MM.1S (cell line): ENCODE results near the gene LRRC4C.

Source experiments
- EZH2 ChIP-seq: fragments of 300-600 bp; sonication (generic); optimal IDR thresholded peaks from 2 replicates; pipeline ENCODE3; 2017; ENCODE audit warnings: low read depth, mild to moderate bottlenecking, antibody characterized with exemption, low read length, mixed read lengths
- EZH2phosphoT487 ChIP-seq: fragments of 300-600 bp; sonication (generic); IDR thresholded peaks from 2 replicates; pipeline ENCODE4 v1.6.1; 2018; ENCODE audit warnings: antibody characterized with exemption, low read length
- TF ChIP-seq, protein P1 (sequence below): fragments of 300-600 bp; sonication (generic); IDR thresholded peaks from 2 replicates; pipeline ENCODE4 v1.5.1; 2016; ENCODE audit warnings: antibody characterized with exemption, low read length, mixed read lengths

DNA sequence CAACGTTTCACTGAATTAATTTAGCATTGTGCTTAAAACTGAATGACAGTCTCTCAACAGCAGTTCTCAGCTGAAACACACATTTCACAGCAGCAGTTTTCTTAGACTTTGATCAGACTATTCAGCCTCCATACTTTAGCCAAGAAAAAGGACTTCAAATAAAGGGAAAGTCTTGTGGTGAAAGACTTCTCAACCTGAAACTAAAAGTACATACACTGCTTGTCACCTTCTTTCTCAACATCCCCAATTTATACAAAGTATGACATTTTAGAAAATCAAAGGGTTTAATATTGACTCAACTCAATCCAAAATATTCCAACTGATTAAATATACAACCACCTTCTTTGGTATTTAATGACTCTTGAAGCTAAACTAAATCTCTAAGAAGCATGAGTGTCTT lies 419.0 kb downstream of the LRRC4C start:
- TF ChIP-seq, protein P1, sequence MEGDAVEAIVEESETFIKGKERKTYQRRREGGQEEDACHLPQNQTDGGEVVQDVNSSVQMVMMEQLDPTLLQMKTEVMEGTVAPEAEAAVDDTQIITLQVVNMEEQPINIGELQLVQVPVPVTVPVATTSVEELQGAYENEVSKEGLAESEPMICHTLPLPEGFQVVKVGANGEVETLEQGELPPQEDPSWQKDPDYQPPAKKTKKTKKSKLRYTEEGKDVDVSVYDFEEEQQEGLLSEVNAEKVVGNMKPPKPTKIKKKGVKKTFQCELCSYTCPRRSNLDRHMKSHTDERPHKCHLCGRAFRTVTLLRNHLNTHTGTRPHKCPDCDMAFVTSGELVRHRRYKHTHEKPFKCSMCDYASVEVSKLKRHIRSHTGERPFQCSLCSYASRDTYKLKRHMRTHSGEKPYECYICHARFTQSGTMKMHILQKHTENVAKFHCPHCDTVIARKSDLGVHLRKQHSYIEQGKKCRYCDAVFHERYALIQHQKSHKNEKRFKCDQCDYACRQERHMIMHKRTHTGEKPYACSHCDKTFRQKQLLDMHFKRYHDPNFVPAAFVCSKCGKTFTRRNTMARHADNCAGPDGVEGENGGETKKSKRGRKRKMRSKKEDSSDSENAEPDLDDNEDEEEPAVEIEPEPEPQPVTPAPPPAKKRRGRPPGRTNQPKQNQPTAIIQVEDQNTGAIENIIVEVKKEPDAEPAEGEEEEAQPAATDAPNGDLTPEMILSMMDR = no peak
- TF ChIP-seq EZH2 = no peak
- no peak for TF ChIP-seq EZH2phosphoT487
